ENCODE results near the gene SLC25A28.

SLC25A28 gene

DNA sequence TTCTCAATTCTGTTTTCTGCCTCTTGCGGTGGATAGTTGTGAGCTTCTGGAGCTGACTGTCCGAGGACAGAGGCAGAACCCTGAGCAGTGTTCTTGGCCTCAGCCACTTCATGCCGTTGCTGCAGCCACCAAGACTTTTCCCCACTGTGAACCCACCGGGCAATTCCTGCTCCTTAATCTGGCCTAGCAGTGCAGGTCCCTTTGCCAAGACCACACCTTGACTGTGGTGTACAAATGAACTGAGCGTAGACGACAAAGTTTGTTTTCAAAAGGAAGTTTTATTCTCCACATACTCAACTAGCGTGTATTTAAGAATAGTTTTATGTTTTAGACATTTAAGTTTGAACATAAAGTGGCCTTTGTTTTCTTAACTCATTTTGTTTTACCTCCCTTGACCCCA, 29.4 kb downstream of the SLC25A28 start:
- Mint-ChIP-seq H3K4me1 (ENCODE audit: low read depth) (peaks cover 3% of the 10 kb centered on the region), H3K36me3 (ENCODE audit: low read depth) (no peaks in the 10 kb centered on the region), H3K4me3 (no peak overlapping the region), H3K9me3 (no peaks in the 10 kb centered on the region), H3K27me3 (peaks cover 3% of the 10 kb centered on the region), H3K27ac (no peak overlapping the region)
- intact Hi-C loops (cut with micrococcal nuclease), result no loop called here

DNA sequence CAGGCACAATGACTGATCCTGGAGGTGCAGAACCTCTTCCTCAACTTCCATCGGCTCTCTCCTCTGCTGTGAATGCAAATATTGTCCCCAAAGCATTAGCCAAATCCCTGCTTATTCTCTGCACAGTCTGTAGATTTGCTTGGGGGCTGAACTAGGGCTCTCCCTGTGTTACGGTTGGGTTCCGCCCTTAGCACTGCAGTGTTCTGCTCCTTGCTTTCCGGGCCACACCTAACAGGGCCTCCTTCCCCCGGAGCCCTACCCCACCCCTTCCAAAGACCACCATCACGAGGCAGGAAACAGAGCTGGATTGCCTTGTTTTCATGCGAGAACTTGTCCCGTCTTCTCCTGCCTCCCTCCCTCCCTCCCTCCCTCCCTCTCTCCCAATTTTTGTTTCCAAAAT, 36.6 kb downstream of the SLC25A28 start:
- peaks cover 3% of the 10 kb centered on the region for H3K27me3 Mint-ChIP-seq

GRCh38 chr10:99582255-99582770, 37.9 kb downstream of the SLC25A28 start:
- H3K4me1 Mint-ChIP-seq (ENCODE audit: low read depth), result no peaks in the 10 kb centered on the region
- intact Hi-C loops (cut with micrococcal nuclease), result no loop called here
- no peak overlapping the region for H3K27ac Mint-ChIP-seq
- H3K36me3 Mint-ChIP-seq (ENCODE audit: low read depth), result no peaks in the 10 kb centered on the region
- peaks cover 5% of the 10 kb centered on the region for H3K27me3 Mint-ChIP-seq
- H3K9me3 Mint-ChIP-seq, result no peaks in the 10 kb centered on the region
- H3K4me3 Mint-ChIP-seq, result no peak overlapping the region

More for the DNA sequence above, 36.6 kb downstream of the SLC25A28 start:
- intact Hi-C loops (cut with micrococcal nuclease), result no loop called here
- Mint-ChIP-seq H3K27ac (no peak overlapping the region), H3K4me1 (ENCODE audit: low read depth) (no peaks in the 10 kb centered on the region), H3K36me3 (ENCODE audit: low read depth) (no peaks in the 10 kb centered on the region), H3K4me3 (no peak overlapping the region), H3K9me3 (no peaks in the 10 kb centered on the region)

DNA sequence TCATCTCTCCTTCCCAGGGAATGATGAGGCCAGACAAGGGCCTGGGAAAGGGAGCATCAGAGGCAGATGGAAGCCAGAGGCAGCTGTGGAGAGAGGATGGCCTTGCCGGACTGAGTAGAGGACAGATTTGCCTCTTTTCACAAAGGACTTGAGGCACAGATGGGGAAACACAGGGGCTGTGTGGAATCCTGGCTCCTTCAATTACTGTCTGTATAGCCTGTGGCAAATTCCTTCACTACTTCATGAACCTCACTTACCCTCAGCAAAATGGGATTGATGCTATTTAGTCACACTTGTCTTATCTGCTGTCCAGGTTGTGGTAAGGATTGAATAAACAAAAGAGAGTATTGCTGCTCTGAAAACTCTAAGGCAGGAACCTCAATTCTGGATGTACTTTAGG, 40.3 kb downstream of the SLC25A28 start:
- Mint-ChIP-seq H3K9me3 (no peaks in the 10 kb centered on the region), H3K4me1 (ENCODE audit: low read depth) (no peaks in the 10 kb centered on the region), H3K36me3 (ENCODE audit: low read depth) (no peaks in the 10 kb centered on the region), H3K4me3 (no peak overlapping the region), H3K27me3 (peaks cover 2% of the 10 kb centered on the region), H3K27ac (no peak overlapping the region)
- intact Hi-C loops (cut with micrococcal nuclease), result no loop called here

DNA sequence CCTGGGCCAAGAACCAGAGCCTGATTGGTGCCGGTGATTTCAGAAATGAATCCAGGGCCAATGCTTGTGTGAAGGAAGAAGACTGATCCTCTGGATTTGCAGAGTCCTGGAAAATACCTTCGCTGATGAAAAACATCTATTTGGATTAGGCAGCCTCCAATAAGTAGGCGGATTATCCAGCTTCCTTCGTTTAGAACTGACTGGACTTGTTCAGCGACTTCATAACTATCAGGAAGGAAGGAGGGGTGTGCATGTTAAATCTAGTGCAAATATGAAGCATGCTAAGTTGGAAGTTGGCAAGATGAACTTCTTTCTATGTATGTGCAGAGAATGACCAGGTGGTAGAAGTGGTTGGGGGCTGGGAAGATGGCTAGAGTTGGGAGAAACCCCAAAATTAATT, 46.4 kb downstream of the SLC25A28 start:
- intact Hi-C loops (cut with micrococcal nuclease), result no loop called here
- H3K4me1 Mint-ChIP-seq (ENCODE audit: low read depth), result no peaks in the 10 kb centered on the region
- H3K4me3 Mint-ChIP-seq, result no peak overlapping the region

GRCh38 chr10:99571816-99572215, 48.4 kb downstream of the SLC25A28 start:
- no peak overlapping the region for H3K4me3 Mint-ChIP-seq

More for the DNA sequence above, 46.4 kb downstream of the SLC25A28 start:
- H3K9me3 Mint-ChIP-seq, result no peaks in the 10 kb centered on the region
- H3K36me3 Mint-ChIP-seq (ENCODE audit: low read depth), result no peaks in the 10 kb centered on the region
- H3K27me3 Mint-ChIP-seq, result peaks cover 4% of the 10 kb centered on the region
- no peak overlapping the region for H3K27ac Mint-ChIP-seq

GRCh38 chr10:99569961-99570360, 50.3 kb downstream of the SLC25A28 start:
- Mint-ChIP-seq H3K27ac (no peak overlapping the region), H3K9me3 (no peaks in the 10 kb centered on the region), H3K36me3 (ENCODE audit: low read depth) (no peaks in the 10 kb centered on the region), H3K4me1 (ENCODE audit: low read depth) (no peaks in the 10 kb centered on the region), H3K27me3 (peaks cover 2% of the 10 kb centered on the region), H3K4me3 (no peak overlapping the region)
- intact Hi-C loops (cut with micrococcal nuclease), result no loop called here

More at GRCh38 chr10:99571816-99572215, 48.4 kb downstream of the SLC25A28 start:
- no peaks in the 10 kb centered on the region for H3K9me3 Mint-ChIP-seq
- no peaks in the 10 kb centered on the region for H3K4me1 Mint-ChIP-seq (ENCODE audit: low read depth)
- H3K27me3 Mint-ChIP-seq, result peaks cover 2% of the 10 kb centered on the region
- intact Hi-C loops (cut with micrococcal nuclease), result no loop called here
- no peak overlapping the region for H3K27ac Mint-ChIP-seq
- no peaks in the 10 kb centered on the region for H3K36me3 Mint-ChIP-seq (ENCODE audit: low read depth)

DNA sequence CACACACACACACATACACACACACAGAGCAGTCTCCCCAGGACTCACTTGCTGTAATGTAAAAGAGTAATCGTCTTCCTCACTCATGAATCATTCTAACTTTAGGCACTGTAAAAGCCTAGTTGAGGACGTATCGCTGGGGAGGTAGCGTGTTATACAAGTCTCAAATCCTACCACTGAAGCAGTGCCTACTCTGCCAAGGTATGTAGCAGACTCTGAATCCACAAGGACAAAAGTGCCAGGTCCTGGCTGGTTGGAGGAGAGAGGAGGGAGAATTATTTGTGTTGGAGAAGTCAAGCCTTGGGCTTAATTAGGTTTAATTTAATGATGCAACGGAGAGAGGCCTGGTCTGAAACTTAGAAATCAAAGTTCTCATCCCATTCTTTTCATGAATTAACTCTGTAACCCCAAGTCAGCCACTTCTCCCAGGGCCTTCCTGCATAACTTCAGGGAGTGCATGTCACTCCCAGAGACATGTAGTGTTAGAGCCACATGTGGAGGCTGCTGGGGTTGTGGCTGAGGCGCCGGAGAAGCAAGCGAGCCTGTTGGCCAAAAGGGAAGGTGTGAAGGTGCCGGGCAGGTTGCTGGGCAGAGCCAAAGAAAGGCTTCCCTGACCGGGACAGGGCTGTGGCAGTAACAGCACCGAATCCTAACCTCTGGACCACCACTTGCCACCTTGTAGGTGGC, 50.8 kb downstream of the SLC25A28 start:
- Mint-ChIP-seq H3K9me3 (no peaks in the 10 kb centered on the region), H3K36me3 (ENCODE audit: low read depth) (no peaks in the 10 kb centered on the region), H3K27me3 (peaks cover 2% of the 10 kb centered on the region), H3K4me3 (no peak overlapping the region), H3K27ac (no peak overlapping the region), H3K4me1 (ENCODE audit: low read depth) (no peaks in the 10 kb centered on the region)
- intact Hi-C loops (cut with micrococcal nuclease), result no loop called here

- H3K4me1 Mint-ChIP-seq (ENCODE audit: low read depth), result no peaks in the 10 kb centered on the region
- no peaks in the 10 kb centered on the region for H3K9me3 Mint-ChIP-seq
- no peak overlapping the region for H3K4me3 Mint-ChIP-seq
- H3K27me3 Mint-ChIP-seq, result no peaks in the 10 kb centered on the region
- H3K27ac Mint-ChIP-seq, result no peak overlapping the region
- no peaks in the 10 kb centered on the region for H3K36me3 Mint-ChIP-seq (ENCODE audit: low read depth)
- intact Hi-C loops (cut with micrococcal nuclease), result no loop called here
Measured at GRCh38 chr10:99565166-99565565, 55.1 kb downstream of the SLC25A28 start.

DNA sequence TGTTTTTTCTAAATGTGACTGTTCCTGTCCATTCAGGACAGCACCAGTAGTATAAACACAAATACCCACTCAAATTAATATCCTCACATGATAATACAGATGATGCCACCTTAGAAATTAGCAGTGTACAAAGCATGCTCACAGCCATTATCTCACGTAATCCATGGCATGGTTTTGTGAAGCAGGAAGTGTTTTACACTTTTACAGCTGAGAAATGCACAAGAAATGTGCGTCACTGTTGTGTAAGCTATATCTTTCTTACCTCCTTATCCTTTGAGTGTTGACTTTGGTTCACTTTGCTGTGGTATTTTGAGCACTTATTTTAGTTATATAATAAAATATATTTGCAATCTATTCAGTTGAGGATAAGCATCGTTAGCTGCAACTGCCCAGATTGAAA, 55.9 kb downstream of the SLC25A28 start:
- intact Hi-C loops (cut with micrococcal nuclease), result no loop called here
- Mint-ChIP-seq H3K36me3 (ENCODE audit: low read depth) (no peaks in the 10 kb centered on the region), H3K9me3 (no peaks in the 10 kb centered on the region), H3K27me3 (no peaks in the 10 kb centered on the region), H3K4me3 (no peak overlapping the region), H3K4me1 (ENCODE audit: low read depth) (no peaks in the 10 kb centered on the region), H3K27ac (no peak overlapping the region)

DNA sequence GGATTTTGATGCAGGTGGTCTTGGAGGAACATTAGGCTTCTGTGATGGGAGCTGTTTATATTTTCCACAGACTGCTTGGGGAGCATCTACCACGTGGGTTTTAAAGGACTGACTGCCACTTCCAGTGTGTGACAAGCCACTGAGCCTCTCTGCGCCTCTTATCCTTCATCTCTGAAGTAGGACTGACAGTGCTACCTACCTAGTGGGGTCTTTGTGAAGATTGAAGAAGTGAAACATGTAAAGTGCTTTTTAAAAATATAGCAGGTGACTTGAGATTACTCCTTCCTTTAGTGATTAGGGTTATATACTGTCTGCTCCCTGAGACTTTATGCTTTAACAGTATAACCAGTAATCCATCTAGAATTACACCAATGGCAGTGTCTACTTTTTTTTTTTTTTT, 57.6 kb downstream of the SLC25A28 start:
- Mint-ChIP-seq H3K4me1 (ENCODE audit: low read depth) (no peaks in the 10 kb centered on the region), H3K36me3 (ENCODE audit: low read depth) (no peaks in the 10 kb centered on the region), H3K27me3 (no peaks in the 10 kb centered on the region), H3K4me3 (no peak overlapping the region), H3K27ac (no peak overlapping the region), H3K9me3 (no peaks in the 10 kb centered on the region)
- intact Hi-C loops (cut with micrococcal nuclease), result no loop called here

Data from dendritic cell treated with granulocyte-macrophage colony-stimulating factor and Interleukin-4, amounts not matched to agents 40 ng/mL and 50 ng/mL, for 4 days (primary cell).